ENCODE data around the gene SMC1B. TPM values are rescaled to one million over a fixed set of nuclear protein-coding genes. Genes with fewer than 3 reads are reported as not detected.
"Not testable (repeated sequence)": the region's sequence is repeated elsewhere in the genome, so short reads cannot be mapped to it uniquely, and the experiment has no call there.

The SMC1B gene
- total RNA-seq, 4 donors from 2014 or later: 0.13 TPM; not detected in 3

DNA sequence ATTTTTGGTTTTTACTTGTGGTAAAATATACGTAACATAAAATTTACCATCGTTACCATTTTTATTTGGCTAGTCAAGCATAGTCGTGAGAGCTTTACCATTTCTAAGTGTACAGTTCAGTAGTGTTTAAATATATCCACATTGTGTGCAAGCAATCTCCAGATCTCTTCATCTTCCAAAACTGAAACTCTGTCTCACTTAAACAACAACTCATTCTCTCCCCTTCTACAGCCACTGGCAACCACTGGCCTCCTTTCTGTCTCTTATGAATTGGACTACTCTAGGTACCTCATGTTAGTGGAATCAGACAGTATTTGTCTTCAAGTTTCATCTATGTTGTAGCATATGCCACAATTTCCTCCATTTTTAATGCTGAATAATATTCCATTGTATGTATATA is 37.4 kb downstream of the SMC1B start:
- 74 to 95% methylated on average over 3 of the region's 3 CpGs for WGBS, 2 donors
- TF ChIP-seq, protein P1, sequence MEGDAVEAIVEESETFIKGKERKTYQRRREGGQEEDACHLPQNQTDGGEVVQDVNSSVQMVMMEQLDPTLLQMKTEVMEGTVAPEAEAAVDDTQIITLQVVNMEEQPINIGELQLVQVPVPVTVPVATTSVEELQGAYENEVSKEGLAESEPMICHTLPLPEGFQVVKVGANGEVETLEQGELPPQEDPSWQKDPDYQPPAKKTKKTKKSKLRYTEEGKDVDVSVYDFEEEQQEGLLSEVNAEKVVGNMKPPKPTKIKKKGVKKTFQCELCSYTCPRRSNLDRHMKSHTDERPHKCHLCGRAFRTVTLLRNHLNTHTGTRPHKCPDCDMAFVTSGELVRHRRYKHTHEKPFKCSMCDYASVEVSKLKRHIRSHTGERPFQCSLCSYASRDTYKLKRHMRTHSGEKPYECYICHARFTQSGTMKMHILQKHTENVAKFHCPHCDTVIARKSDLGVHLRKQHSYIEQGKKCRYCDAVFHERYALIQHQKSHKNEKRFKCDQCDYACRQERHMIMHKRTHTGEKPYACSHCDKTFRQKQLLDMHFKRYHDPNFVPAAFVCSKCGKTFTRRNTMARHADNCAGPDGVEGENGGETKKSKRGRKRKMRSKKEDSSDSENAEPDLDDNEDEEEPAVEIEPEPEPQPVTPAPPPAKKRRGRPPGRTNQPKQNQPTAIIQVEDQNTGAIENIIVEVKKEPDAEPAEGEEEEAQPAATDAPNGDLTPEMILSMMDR (IDR thresholded peaks at IDR 0.05): no peak
- no peak for TF ChIP-seq POLR2A (IDR thresholded peaks at IDR 0.05)
- DNase-seq: no peak
- intact Hi-C loops (cut with DNase I): no loop called here
- Histone ChIP-seq H3K4me3 (replicated peaks in 1 of 3) (no peak overlapping the region), H3K9me3 (no peaks in the 10 kb centered on the region), H3K27me3 (no peaks in the 10 kb centered on the region), H3K36me3 (no peaks in the 10 kb centered on the region), H3K4me1 (no peaks in the 10 kb centered on the region), H3K27ac (no peak overlapping the region)

DNA sequence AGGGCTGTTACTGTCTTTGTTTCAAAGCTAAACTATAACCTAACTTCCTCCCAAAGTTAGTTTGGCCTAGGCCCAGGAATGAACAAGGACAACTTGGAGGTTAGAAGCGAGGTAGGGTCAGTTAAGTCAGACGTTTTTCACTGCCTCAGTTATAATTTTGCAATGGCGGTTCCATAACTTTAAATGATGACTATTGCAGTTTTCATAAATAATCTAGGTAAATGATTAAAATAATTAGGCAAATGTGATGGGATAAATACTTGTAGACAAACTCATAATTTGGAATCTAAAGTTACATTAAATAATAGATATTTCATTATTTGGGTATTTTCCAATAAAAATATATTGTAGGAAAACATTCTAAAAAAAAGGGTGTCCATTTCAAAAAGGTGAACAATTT is 39.8 kb downstream of the SMC1B start:
- 89 to 91% methylated on average over 3 of the region's 3 CpGs for WGBS, 2 donors
- DNase-seq; intact Hi-C loops (cut with DNase I); H3K27ac ChIP-seq; H3K36me3 ChIP-seq; H3K9me3 ChIP-seq; H3K27me3 ChIP-seq; H3K4me3 ChIP-seq (replicated peaks in 1 of 3); H3K4me1 ChIP-seq: not testable (repeated sequence)

DNA sequence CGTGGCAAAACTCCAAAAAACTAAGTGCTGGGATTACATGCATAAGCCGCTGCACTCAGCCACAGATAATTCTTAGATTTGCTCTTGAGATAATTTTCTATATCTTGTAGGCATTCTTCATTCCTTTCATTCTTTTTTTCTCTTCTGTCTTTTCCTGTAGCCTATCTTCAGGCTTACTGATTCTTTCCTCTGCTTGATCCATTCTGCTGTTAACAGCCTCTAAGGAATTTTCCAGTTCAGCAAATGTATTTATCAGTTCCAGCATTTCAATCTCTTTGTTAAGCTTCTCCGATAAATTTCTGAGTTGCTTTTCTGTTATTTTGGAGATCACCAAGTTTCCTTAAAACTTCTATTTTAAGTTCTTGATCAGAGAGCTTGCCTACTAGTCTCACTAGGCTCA is 46.7 kb downstream of the SMC1B start:
- Histone ChIP-seq H3K4me3 (replicated peaks in 1 of 3) (no peak overlapping the region), H3K9me3 (no peaks in the 10 kb centered on the region), H3K36me3 (no peaks in the 10 kb centered on the region), H3K27me3 (no peaks in the 10 kb centered on the region), H3K4me1 (no peaks in the 10 kb centered on the region), H3K27ac (no peak overlapping the region)
- 83 to 86% methylated on average over 3 of the region's 3 CpGs for WGBS, 2 donors
- intact Hi-C loops (cut with DNase I): no loop called here
- TF ChIP-seq, protein P1 (IDR thresholded peaks at IDR 0.05): no peak
- no peak for TF ChIP-seq POLR2A (IDR thresholded peaks at IDR 0.05)
- no peak for DNase-seq

DNA sequence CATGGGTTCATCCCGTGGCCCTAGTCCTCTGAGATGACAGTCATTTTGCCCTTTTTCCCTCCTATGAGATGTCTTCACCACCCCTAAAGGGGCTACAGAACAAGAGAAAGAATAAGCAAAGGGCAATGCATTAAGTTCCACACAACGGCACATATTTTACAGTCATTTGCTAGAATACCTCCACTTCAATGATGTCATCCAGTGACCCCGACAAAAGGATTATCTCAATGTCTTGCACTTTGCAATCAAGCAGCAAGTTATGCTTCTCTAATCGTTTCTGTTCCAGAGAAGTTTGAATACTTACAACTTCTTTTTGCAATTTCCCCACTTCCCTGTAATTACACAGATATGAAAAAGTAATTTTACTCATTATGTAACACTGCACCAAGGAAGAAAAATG is 53.8 kb downstream of the SMC1B start:
- H3K27me3 ChIP-seq: no peaks in the 10 kb centered on the region
- WGBS, 2 donors: 72 to 79% methylated on average over 4 of the region's 4 CpGs
- H3K36me3 ChIP-seq: no peaks in the 10 kb centered on the region
- no peak overlapping the region for H3K4me3 ChIP-seq (replicated peaks in 1 of 3)
- no peaks in the 10 kb centered on the region for H3K9me3 ChIP-seq
- no peaks in the 10 kb centered on the region for H3K4me1 ChIP-seq
- DNase-seq: no peak
- H3K27ac ChIP-seq: no peak overlapping the region
- no peak for TF ChIP-seq POLR2A (IDR thresholded peaks at IDR 0.05)
- TF ChIP-seq, protein P1 (IDR thresholded peaks at IDR 0.05): no peak
- intact Hi-C loops (cut with DNase I): no loop called here

DNA sequence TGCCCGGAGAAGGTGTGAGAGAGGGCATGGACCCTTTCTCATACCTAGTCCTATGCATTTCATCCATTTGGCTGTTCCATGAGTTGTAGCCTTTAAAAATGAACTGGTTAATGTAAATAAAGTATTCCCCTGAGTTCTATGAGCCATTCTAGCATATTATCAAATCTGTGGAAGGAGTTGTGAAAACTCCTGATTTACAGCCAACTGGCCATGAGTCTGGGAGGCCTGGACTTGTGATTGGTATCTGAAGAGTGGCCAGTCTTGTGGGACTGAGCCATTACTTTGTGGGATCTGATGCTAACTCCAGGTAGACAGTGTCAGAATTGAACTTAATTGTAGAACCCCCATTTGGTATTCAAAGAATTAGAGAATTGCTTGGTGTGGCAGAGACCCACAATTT is 55.3 kb downstream of the SMC1B start:
- H3K4me1 ChIP-seq: no peaks in the 10 kb centered on the region
- DNase-seq: no peak
- no peaks in the 10 kb centered on the region for H3K27me3 ChIP-seq
- 100% methylated on average over 1 of the region's 1 CpG for WGBS, 2 donors
- no peak overlapping the region for H3K4me3 ChIP-seq (replicated peaks in 1 of 3)
- H3K9me3 ChIP-seq: no peaks in the 10 kb centered on the region
- no peak overlapping the region for H3K27ac ChIP-seq
- H3K36me3 ChIP-seq: no peaks in the 10 kb centered on the region
- intact Hi-C loops (cut with DNase I): no loop called here
- TF ChIP-seq POLR2A (IDR thresholded peaks at IDR 0.05): no peak
- TF ChIP-seq, protein P1 (IDR thresholded peaks at IDR 0.05): no peak

DNA sequence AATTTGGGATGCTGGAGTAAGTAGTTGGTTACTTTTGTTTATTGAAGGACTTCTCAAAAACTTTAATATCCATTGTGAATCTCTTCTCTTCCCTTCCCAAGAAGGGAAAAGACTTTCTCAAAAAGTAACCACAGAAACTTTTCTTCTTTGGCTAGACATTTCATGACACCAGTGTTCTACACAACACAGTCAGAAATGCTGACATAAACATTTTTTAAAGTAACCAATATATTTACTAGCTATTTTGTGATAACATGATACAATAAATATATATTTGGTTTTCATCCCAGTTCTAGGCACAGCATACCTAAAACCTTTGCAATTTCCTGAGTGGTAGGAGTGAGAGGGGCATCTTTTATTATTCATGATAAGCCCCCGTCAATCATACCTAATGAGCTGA is 55.9 kb downstream of the SMC1B start:
- Histone ChIP-seq H3K36me3 (no peaks in the 10 kb centered on the region), H3K4me3 (replicated peaks in 1 of 3) (no peak overlapping the region), H3K4me1 (no peaks in the 10 kb centered on the region), H3K27ac (no peak overlapping the region), H3K27me3 (no peaks in the 10 kb centered on the region), H3K9me3 (no peaks in the 10 kb centered on the region)
- TF ChIP-seq, protein P1 (IDR thresholded peaks at IDR 0.05): no peak
- no peak for TF ChIP-seq POLR2A (IDR thresholded peaks at IDR 0.05)
- WGBS, 2 donors: 96 to 100% methylated on average over 1 of the region's 1 CpG
- intact Hi-C loops (cut with DNase I): no loop called here
- no peak for DNase-seq

Data from thyroid gland (tissue), 4 donors.